Fibroblast of lung (primary cell): ENCODE measurements around the gene COL24A1.

Source experiments
- EZH2 ChIP-seq: IDR thresholded peaks from 2 replicates; pipeline ENCODE4 v1.5.1; 2012; ENCODE audit warnings: low read length, control low read depth, mild to moderate bottlenecking; ENCODE audit errors: missing control alignments
- TF ChIP-seq, protein P1 (sequence below), 2 donors: IDR thresholded peaks in 1 of 2; conservative IDR thresholded peaks in 1 of 2; 1 replicate in 1 of 2; 2 replicates in 1 of 2; pipeline ENCODE4 v1.5.1; 2011 to 2012; ENCODE audit warnings: low read length in 2 of 2, control low read depth in 1 of 2, inconsistent platforms in 1 of 2, low read depth in 1 of 2, mild to moderate bottlenecking in 1 of 2

DNA sequence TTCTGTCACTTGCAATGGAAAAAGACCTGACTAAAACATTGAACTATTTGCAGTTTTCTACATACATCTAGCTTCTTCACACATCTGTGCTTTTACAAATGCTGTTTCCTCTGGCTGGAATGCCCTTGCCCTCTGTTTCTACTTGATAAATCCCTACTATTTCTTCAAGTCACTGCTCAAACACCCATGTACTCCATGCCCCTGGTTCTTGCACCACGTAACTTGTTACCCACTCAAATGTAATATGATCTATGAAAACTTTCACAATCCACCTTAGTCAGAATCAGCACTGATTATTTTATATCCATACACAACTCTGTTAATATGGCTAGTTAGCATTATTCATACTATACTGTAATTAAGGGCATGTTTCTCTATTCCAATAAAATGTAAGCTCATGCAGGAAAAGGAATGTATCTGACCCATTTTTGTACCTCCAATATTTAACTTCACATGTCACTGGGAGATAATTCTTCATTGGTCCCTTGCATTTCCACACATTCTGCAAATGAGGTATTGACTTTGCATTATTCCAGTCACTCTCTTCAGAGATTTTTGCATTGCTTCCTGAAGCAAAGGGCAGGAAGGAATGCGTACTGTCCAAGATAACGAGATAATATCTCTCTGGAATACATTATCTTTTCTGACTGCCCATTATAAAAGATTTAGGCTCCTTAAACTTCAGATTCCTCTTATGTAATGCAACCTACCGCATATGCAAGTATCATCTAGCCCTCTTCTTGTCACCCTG is 158.3 kb downstream of the COL24A1 start:
- no peak for TF ChIP-seq EZH2
- TF ChIP-seq, protein P1, sequence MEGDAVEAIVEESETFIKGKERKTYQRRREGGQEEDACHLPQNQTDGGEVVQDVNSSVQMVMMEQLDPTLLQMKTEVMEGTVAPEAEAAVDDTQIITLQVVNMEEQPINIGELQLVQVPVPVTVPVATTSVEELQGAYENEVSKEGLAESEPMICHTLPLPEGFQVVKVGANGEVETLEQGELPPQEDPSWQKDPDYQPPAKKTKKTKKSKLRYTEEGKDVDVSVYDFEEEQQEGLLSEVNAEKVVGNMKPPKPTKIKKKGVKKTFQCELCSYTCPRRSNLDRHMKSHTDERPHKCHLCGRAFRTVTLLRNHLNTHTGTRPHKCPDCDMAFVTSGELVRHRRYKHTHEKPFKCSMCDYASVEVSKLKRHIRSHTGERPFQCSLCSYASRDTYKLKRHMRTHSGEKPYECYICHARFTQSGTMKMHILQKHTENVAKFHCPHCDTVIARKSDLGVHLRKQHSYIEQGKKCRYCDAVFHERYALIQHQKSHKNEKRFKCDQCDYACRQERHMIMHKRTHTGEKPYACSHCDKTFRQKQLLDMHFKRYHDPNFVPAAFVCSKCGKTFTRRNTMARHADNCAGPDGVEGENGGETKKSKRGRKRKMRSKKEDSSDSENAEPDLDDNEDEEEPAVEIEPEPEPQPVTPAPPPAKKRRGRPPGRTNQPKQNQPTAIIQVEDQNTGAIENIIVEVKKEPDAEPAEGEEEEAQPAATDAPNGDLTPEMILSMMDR (conservative IDR thresholded peaks at IDR 0.05 in 1 of 2, IDR thresholded peaks at IDR 0.05 in 1 of 2; ENCODE audit: low read depth in 1 of 2, low read length in 2 of 2): no peak
